Caco-2 (cell line): ENCODE results near the gene PROKR1. TPM values are rescaled to one million over a fixed set of nuclear protein-coding genes. Genes with fewer than 3 reads are reported as not detected.

ENCODE experiments used
- BruUV-seq: library from RNA; stranded (reverse); fragments of 400-500 nt; replicated peaks from 2 replicates; lab custom pipeline; 2021; lab: Mats Ljungman, UMichigan
- CTCF ChIA-PET: fragments of 300-600 bp; sonication (Branson Sonifier 250); formaldehyde crosslinking; loops from one replicate; lab custom pipeline; 2022; ENCODE audit warnings: antibody characterized with exemption; lab: Charles Lee
- POLR2A ChIA-PET: fragments of 300-600 bp; sonication (Branson Sonifier 250); formaldehyde crosslinking; loops from one replicate; lab custom pipeline; 2022; ENCODE audit warnings: antibody characterized with exemption; lab: Charles Lee
- DNase-seq, 2 experiments: peaks; one replicate each; pipeline versions ENCODE4 v3.0.0 to v3.0.0-alpha.2; 2020 to 2022
- H3K27me3 ChIP-seq: replicated peaks from 2 replicates; pipeline ENCODE4 v1.6.0; 2011; ENCODE audit warnings: low read length; ENCODE audit not compliant: control insufficient read depth, insufficient read depth
- H3K36me3 ChIP-seq: 2 replicates; pipeline ENCODE4 v1.5.1; 2011; ENCODE audit warnings: low read length; ENCODE audit not compliant: control insufficient read depth, insufficient read depth
- H3K4me1 ChIP-seq: fragments of 250-450 bp; sonication (Bioruptor Pico); 2 replicates; pipeline ENCODE4 v1.5.1; 2020; ENCODE audit warnings: mild to moderate bottlenecking
- H3K4me3 ChIP-seq: 2 replicates; pipeline ENCODE4 v1.5.1; 2011; ENCODE audit warnings: low read depth, mild to moderate bottlenecking, control low read depth, low read length
- H3K9me3 ChIP-seq: fragments of 250-450 bp; sonication (Bioruptor Pico); 2 replicates; pipeline ENCODE4 v1.5.1; 2020; ENCODE audit warnings: mild to moderate bottlenecking, moderate library complexity
- H3K27ac Mint-ChIP-seq: one replicate; pipeline ENCODE4 v1.8.0; 2022; ENCODE audit warnings: mixed read lengths; ENCODE audit not compliant: unreplicated experiment
- H3K27me3 Mint-ChIP-seq: one replicate; pipeline ENCODE4 v1.8.0; 2022; ENCODE audit warnings: mixed read lengths; ENCODE audit not compliant: insufficient read depth, unreplicated experiment
- H3K36me3 Mint-ChIP-seq: one replicate; pipeline ENCODE4 v1.8.0; 2022; ENCODE audit warnings: mild to moderate bottlenecking, mixed read lengths; ENCODE audit not compliant: insufficient read depth, unreplicated experiment
- H3K4me1 Mint-ChIP-seq: one replicate; pipeline ENCODE4 v1.8.0; 2022; ENCODE audit warnings: low read depth, mixed read lengths; ENCODE audit not compliant: unreplicated experiment
- H3K4me3 Mint-ChIP-seq: one replicate; pipeline ENCODE4 v1.8.0; 2022; ENCODE audit warnings: mild to moderate bottlenecking, moderate library complexity, mixed read lengths; ENCODE audit not compliant: unreplicated experiment
- H3K9me3 Mint-ChIP-seq: one replicate; pipeline ENCODE4 v1.8.0; 2022; ENCODE audit warnings: mixed read lengths; ENCODE audit not compliant: unreplicated experiment
- intact Hi-C: fragments of 100-400 bp; cut with micrococcal nuclease; formaldehyde crosslinking; loops from one replicate; pipeline ENCODE4 v1.10.0; 2022; ENCODE audit not compliant: unreplicated experiment
- total RNA-seq: library from RNA; stranded (reverse); gene quantifications from 2 replicates; pipeline ENCODE4 v1.2.3, GENCODE V29; 2022
- TF ChIP-seq, protein P1 (sequence below), 2 experiments: fragments of 200-600 bp in 1 of 2; IDR thresholded peaks; 1 replicate in 1 of 2; 2 replicates in 1 of 2; pipeline versions ENCODE4 v1.5.1 to v1.8.0; 2011 to 2022; ENCODE audit warnings: antibody characterized with exemption in 1 of 2, control low read depth in 1 of 2, inconsistent platforms in 1 of 2, low read depth in 1 of 2, low read length in 1 of 2, mild to moderate bottlenecking in 1 of 2, moderate library complexity in 1 of 2; ENCODE audit not compliant: insufficient read depth in 1 of 2, severe bottlenecking in 1 of 2, unreplicated experiment in 1 of 2

PROKR1 gene
- total RNA-seq, 1 experiment from 2014 or later = 0.09 TPM

DNA sequence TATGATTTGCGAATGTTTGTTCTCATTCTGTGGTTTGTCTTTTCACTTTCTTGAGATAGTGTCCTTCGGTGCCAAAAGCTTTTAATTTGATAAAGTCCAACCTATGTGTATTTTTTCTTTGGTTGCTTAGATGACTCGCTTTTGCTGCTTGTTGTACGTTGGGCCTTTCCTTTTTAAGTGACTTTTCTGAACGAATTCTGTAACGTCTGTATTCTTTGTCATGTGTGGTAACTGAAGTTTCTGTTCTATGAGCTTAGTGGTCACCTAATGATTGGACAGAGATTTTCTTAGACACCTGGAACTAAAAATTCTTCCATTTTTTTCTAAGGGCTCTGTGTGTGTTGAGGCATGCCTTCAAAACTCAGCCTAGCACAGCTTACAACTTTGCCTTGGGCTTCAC is 19.6 kb upstream of the PROKR1 start:
- BruUV-seq = no TSS peak
- Mint-ChIP-seq H3K27ac (no peak overlapping the region), H3K27me3 (no peaks in the 10 kb centered on the region)

GRCh38 chr2:68627615-68628014 is 15.8 kb upstream of the PROKR1 start:
- CTCF ChIA-PET = no interaction called here
- H3K27me3 Mint-ChIP-seq = peaks cover 2% of the 10 kb centered on the region
- BruUV-seq = no TSS peak

More for the DNA sequence above, 19.6 kb upstream of the PROKR1 start:
- no peak for DNase-seq
- H3K9me3 Mint-ChIP-seq = peaks cover 13% of the 10 kb centered on the region
- H3K36me3 Mint-ChIP-seq = no peaks in the 10 kb centered on the region
- no peak overlapping the region for H3K4me3 Mint-ChIP-seq
- intact Hi-C loops = no loop called here
- POLR2A ChIA-PET = no interaction called here
- H3K4me1 ChIP-seq = no peaks in the 10 kb centered on the region
- TF ChIP-seq, protein P1, sequence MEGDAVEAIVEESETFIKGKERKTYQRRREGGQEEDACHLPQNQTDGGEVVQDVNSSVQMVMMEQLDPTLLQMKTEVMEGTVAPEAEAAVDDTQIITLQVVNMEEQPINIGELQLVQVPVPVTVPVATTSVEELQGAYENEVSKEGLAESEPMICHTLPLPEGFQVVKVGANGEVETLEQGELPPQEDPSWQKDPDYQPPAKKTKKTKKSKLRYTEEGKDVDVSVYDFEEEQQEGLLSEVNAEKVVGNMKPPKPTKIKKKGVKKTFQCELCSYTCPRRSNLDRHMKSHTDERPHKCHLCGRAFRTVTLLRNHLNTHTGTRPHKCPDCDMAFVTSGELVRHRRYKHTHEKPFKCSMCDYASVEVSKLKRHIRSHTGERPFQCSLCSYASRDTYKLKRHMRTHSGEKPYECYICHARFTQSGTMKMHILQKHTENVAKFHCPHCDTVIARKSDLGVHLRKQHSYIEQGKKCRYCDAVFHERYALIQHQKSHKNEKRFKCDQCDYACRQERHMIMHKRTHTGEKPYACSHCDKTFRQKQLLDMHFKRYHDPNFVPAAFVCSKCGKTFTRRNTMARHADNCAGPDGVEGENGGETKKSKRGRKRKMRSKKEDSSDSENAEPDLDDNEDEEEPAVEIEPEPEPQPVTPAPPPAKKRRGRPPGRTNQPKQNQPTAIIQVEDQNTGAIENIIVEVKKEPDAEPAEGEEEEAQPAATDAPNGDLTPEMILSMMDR (IDR thresholded peaks at IDR 0.05; ENCODE audit: insufficient read depth in 1 of 2, low read depth in 1 of 2, low read length in 1 of 2, severe bottlenecking in 1 of 2, unreplicated experiment in 1 of 2) = no peak
- no peak overlapping the region for H3K4me3 ChIP-seq
- no peaks in the 10 kb centered on the region for H3K27me3 ChIP-seq
- no peaks in the 10 kb centered on the region for H3K4me1 Mint-ChIP-seq
- no peaks in the 10 kb centered on the region for H3K9me3 ChIP-seq
- CTCF ChIA-PET = interaction anchor here (0.6 to 0.8 kb wide), 2 partner anchors 28 to 143 kb away, joined by 3 read pairs; no protein-coding TSS in a partner anchor
- no peaks in the 10 kb centered on the region for H3K36me3 ChIP-seq

GRCh38 chr2:68632021-68632420 is 11.4 kb upstream of the PROKR1 start:
- DNase-seq = no peak
- H3K36me3 Mint-ChIP-seq = no peaks in the 10 kb centered on the region
- H3K4me1 Mint-ChIP-seq = no peaks in the 10 kb centered on the region
- H3K9me3 Mint-ChIP-seq = no peaks in the 10 kb centered on the region
- H3K27me3 Mint-ChIP-seq = peaks cover 5% of the 10 kb centered on the region
- TF ChIP-seq, protein P1 (IDR thresholded peaks at IDR 0.05; ENCODE audit: insufficient read depth in 1 of 2, low read depth in 1 of 2, low read length in 1 of 2, severe bottlenecking in 1 of 2, unreplicated experiment in 1 of 2) = no peak
- no TSS peak for BruUV-seq
- Histone ChIP-seq H3K9me3 (no peaks in the 10 kb centered on the region; the same call in 1 of the 2 replicates), H3K4me3 (no peak overlapping the region), H3K36me3 (no peaks in the 10 kb centered on the region), H3K27me3 (no peaks in the 10 kb centered on the region), H3K4me1 (no peaks in the 10 kb centered on the region)
- intact Hi-C loops = no loop called here
- ChIA-PET CTCF (no interaction called here), POLR2A (no interaction called here)
- H3K4me3 Mint-ChIP-seq = no peak overlapping the region
- H3K27ac Mint-ChIP-seq = no peak overlapping the region

More at GRCh38 chr2:68627615-68628014, 15.8 kb upstream of the PROKR1 start:
- H3K9me3 Mint-ChIP-seq = peaks cover 5% of the 10 kb centered on the region
- H3K4me1 Mint-ChIP-seq = no peaks in the 10 kb centered on the region
- H3K27ac Mint-ChIP-seq = no peak overlapping the region
- intact Hi-C loops = no loop called here
- no peaks in the 10 kb centered on the region for H3K36me3 Mint-ChIP-seq
- H3K4me3 Mint-ChIP-seq = no peak overlapping the region
- TF ChIP-seq, protein P1 (IDR thresholded peaks at IDR 0.05; ENCODE audit: insufficient read depth in 1 of 2, low read depth in 1 of 2, low read length in 1 of 2, severe bottlenecking in 1 of 2, unreplicated experiment in 1 of 2) = no peak
- Histone ChIP-seq H3K36me3 (no peaks in the 10 kb centered on the region), H3K27me3 (no peaks in the 10 kb centered on the region), H3K4me1 (no peaks in the 10 kb centered on the region), H3K4me3 (no peak overlapping the region), H3K9me3 (no peaks in the 10 kb centered on the region; the same call in 1 of the 2 replicates)
- no peak for DNase-seq
- POLR2A ChIA-PET = no interaction called here
